H9 (cell line): Measurements from ENCODE around the gene ASTN2. TPM values are rescaled to one million over a fixed set of nuclear protein-coding genes. Genes with fewer than 3 reads are reported as not detected.

Source experiments
- DNase-seq: peaks from one replicate; pipeline ENCODE4 v3.0.0-alpha.2; 2017
- H2AFZ ChIP-seq: one replicate; pipeline ENCODE4 v1.6.1; 2013; ENCODE audit warnings: mild to moderate bottlenecking, low read length, control low read depth, moderate library complexity
- H2AK5ac ChIP-seq: 2 replicates; pipeline ENCODE4 v1.6.1; 2013; ENCODE audit warnings: low read length, control low read depth, mixed read lengths; ENCODE audit not compliant: insufficient read length
- H2BK120ac ChIP-seq: one replicate; pipeline ENCODE4 v1.6.1; 2013; ENCODE audit warnings: low read depth, mild to moderate bottlenecking, low read length, control low read depth, inconsistent platforms; ENCODE audit not compliant: poor library complexity, severe bottlenecking
- H2BK12ac ChIP-seq: 2 replicates; pipeline ENCODE4 v1.6.1; 2013; ENCODE audit warnings: low read length, control low read depth, mixed read lengths, low read depth; ENCODE audit not compliant: insufficient read length
- H2BK15ac ChIP-seq: 2 replicates; pipeline ENCODE4 v1.6.1; 2013; ENCODE audit warnings: low read depth, low read length, control low read depth
- H2BK20ac ChIP-seq: one replicate; pipeline ENCODE4 v1.6.1; 2013; ENCODE audit warnings: low read depth, mild to moderate bottlenecking, low read length, control low read depth, inconsistent platforms; ENCODE audit not compliant: poor library complexity, severe bottlenecking
- H2BK5ac ChIP-seq: 2 replicates; pipeline ENCODE4 v1.6.1; 2013; ENCODE audit warnings: low read length, control low read depth, mixed read lengths; ENCODE audit not compliant: insufficient read length
- H3K14ac ChIP-seq: 2 replicates; pipeline ENCODE4 v1.6.1; 2013; ENCODE audit warnings: low read length, control low read depth; ENCODE audit not compliant: insufficient read depth
- H3K18ac ChIP-seq: 2 replicates; pipeline ENCODE4 v1.6.1; 2013; ENCODE audit warnings: low read depth, mild to moderate bottlenecking, mixed read lengths, low read length, control low read depth; ENCODE audit not compliant: insufficient read length
- H3K23ac ChIP-seq: 2 replicates; pipeline ENCODE4 v1.6.1; 2013; ENCODE audit warnings: low read length, control low read depth, mixed read lengths, low read depth; ENCODE audit not compliant: insufficient read length
- H3K23me2 ChIP-seq: 2 replicates; pipeline ENCODE4 v1.6.1; 2013; ENCODE audit warnings: low read depth, mild to moderate bottlenecking, mixed read lengths, low read length, control low read depth; ENCODE audit not compliant: insufficient read length, poor library complexity, severe bottlenecking
- H3K27ac ChIP-seq: 2 replicates; pipeline ENCODE4 v1.5.1; 2013; ENCODE audit warnings: low read length, control low read depth, mixed read lengths, low read depth; ENCODE audit not compliant: insufficient read length
- H3K27me3 ChIP-seq: 2 replicates; pipeline ENCODE4 v1.6.1; 2013; ENCODE audit warnings: low read length, control low read depth, inconsistent platforms; ENCODE audit not compliant: insufficient read depth
- H3K4ac ChIP-seq: 2 replicates; pipeline ENCODE4 v1.6.1; 2013; ENCODE audit warnings: low read depth, mild to moderate bottlenecking, control low read depth, inconsistent platforms, low read length, moderate library complexity
- H3K4me1 ChIP-seq: 2 replicates; pipeline ENCODE4 v1.6.1; 2013; ENCODE audit warnings: low read length, control low read depth, inconsistent platforms; ENCODE audit not compliant: insufficient read depth
- H3K4me2 ChIP-seq: 2 replicates; pipeline ENCODE4 v1.6.1; 2013; ENCODE audit warnings: low read length, control low read depth, mixed read lengths; ENCODE audit not compliant: insufficient read length, insufficient read depth
- H3K56ac ChIP-seq: 2 replicates; pipeline ENCODE4 v1.6.1; 2013; ENCODE audit warnings: low read depth, mild to moderate bottlenecking, mixed read lengths, low read length, control low read depth; ENCODE audit not compliant: insufficient read length
- H3K79me1 ChIP-seq: 2 replicates; pipeline ENCODE4 v1.6.1; 2013; ENCODE audit warnings: low read depth, mild to moderate bottlenecking, moderate library complexity, low read length, control low read depth, inconsistent platforms; ENCODE audit not compliant: insufficient read depth, poor library complexity, severe bottlenecking
- H3K79me2 ChIP-seq: 2 replicates; pipeline ENCODE4 v1.6.1; 2013; ENCODE audit warnings: low read length, control low read depth, inconsistent platforms; ENCODE audit not compliant: insufficient read depth
- H3K9ac ChIP-seq: 2 replicates; pipeline ENCODE4 v1.6.1; 2013; ENCODE audit warnings: low read length, control low read depth, mixed read lengths; ENCODE audit not compliant: insufficient read length; ENCODE audit errors: extremely low read depth
- H3K9me3 ChIP-seq: one replicate; pipeline ENCODE4 v1.6.1; 2013; ENCODE audit warnings: low read depth, low read length, inconsistent platforms; ENCODE audit not compliant: control insufficient read depth
- H3T11ph ChIP-seq: one replicate; pipeline ENCODE4 v1.6.1; 2013; ENCODE audit warnings: mild to moderate bottlenecking, low read length, control low read depth, inconsistent platforms
- H4K20me1 ChIP-seq: one replicate; pipeline ENCODE4 v1.6.1; 2013; ENCODE audit not compliant: control insufficient read depth, insufficient read length, insufficient read depth
- H4K5ac ChIP-seq: 2 replicates; pipeline ENCODE4 v1.6.1; 2013; ENCODE audit warnings: low read depth, mild to moderate bottlenecking, mixed read lengths, low read length, control low read depth; ENCODE audit not compliant: insufficient read length
- H4K8ac ChIP-seq: replicated peaks from 2 replicates; pipeline ENCODE4 v1.6.1; 2013; ENCODE audit warnings: low read length, control low read depth, mixed read lengths, low read depth; ENCODE audit not compliant: insufficient read length
- H4K91ac ChIP-seq: 2 replicates; pipeline ENCODE4 v1.6.1; 2013; ENCODE audit warnings: low read depth, mild to moderate bottlenecking, moderate library complexity, mixed read lengths, low read length, control low read depth; ENCODE audit not compliant: insufficient read length
- H3K27ac Mint-ChIP-seq, 3 experiments: 2 replicates in 2 of 3; 3 replicates in 1 of 3; pipeline ENCODE4 v1.8.0; 2020 to 2021; ENCODE audit warnings: mixed read lengths in 3 of 3, mild to moderate bottlenecking in 1 of 3, moderate library complexity in 1 of 3
- H3K27me3 Mint-ChIP-seq: 2 replicates; pipeline ENCODE4 v1.8.0; 2021; ENCODE audit warnings: low read depth, mild to moderate bottlenecking, moderate library complexity, mixed read lengths
- H3K36me3 Mint-ChIP-seq, 3 experiments: 2 replicates in 2 of 3; 3 replicates in 1 of 3; pipeline ENCODE4 v1.8.0; 2020 to 2021; ENCODE audit warnings: low read depth in 3 of 3, mixed read lengths in 3 of 3; ENCODE audit not compliant: insufficient read depth in 1 of 3
- H3K4me1 Mint-ChIP-seq, 2 experiments: 2 replicates each; pipeline ENCODE4 v1.8.0; 2020; ENCODE audit warnings: mixed read lengths in 2 of 2
- H3K4me3 Mint-ChIP-seq, 2 experiments: 2 replicates in 1 of 2; 3 replicates in 1 of 2; pipeline ENCODE4 v1.8.0; 2020 to 2021; ENCODE audit warnings: mild to moderate bottlenecking in 2 of 2, mixed read lengths in 2 of 2, moderate library complexity in 1 of 2
- H3K9me3 Mint-ChIP-seq, 2 experiments: 2 replicates in 1 of 2; 3 replicates in 1 of 2; pipeline ENCODE4 v1.8.0; 2020; ENCODE audit warnings: mild to moderate bottlenecking in 2 of 2, mixed read lengths in 2 of 2, moderate library complexity in 1 of 2
- WGBS: extraction: QIAGEN DNeasy Blood & Tissue Kit; methylation state at CpG from one replicate; pipeline ENCODE4 v1.1.7; 2013; ENCODE audit warnings: missing lambda C conversion rate, low lambda C conversion rate, mixed read lengths; ENCODE audit not compliant: insufficient read length; ENCODE audit errors: extremely low coverage; 5-methylcytosine and 5-hydroxymethylcytosine counted together
- total RNA-seq: library from RNA; stranded (reverse); gene quantifications from 2 replicates; pipeline ENCODE4 v1.2.1, GENCODE V29; 2021
- TF ChIP-seq, protein P1 (sequence below): fragments of 200-600 bp; sonication (generic); conservative IDR thresholded peaks from 3 replicates; pipeline ENCODE4 v1.8.0; 2021; ENCODE audit warnings: antibody characterized with exemption, mild to moderate bottlenecking

Gene ASTN2
- total RNA-seq, 1 experiment from 2014 or later = 9.7 TPM

DNA sequence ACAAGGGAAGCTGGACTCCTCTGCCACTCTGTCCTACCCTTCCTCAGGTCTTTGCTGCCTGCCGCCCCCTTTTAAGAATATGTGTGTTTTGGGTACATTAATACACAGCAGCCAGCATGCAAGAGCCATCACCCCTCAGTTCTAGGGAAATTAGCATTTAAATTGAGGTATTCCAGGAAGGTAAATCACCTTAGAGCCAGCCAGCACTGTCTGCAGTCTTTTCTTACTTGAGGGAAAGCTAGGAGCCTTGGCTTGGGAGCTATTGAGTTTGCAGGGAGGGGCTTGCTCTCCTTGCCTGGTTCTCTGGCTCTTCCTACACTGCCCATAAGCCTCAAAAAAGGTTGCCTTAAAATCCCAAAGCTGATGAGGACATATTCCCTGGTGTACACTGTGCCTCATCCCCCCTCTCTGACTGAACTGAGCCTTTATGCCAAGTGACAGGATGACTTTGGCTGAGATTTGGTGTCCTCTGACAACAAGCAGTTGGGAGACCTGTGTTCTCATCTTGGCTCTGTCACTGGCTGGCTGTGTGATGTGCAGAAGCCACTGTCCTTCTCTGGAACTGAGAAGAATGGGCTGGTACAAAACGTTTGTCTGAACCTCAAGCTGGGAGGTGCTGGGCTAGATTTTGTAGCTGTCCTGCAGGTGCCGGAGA lies 673.6 kb downstream of the ASTN2 start:
- H3K56ac ChIP-seq = no peak overlapping the region
- H4K5ac ChIP-seq = no peak overlapping the region
- TF ChIP-seq, protein P1, sequence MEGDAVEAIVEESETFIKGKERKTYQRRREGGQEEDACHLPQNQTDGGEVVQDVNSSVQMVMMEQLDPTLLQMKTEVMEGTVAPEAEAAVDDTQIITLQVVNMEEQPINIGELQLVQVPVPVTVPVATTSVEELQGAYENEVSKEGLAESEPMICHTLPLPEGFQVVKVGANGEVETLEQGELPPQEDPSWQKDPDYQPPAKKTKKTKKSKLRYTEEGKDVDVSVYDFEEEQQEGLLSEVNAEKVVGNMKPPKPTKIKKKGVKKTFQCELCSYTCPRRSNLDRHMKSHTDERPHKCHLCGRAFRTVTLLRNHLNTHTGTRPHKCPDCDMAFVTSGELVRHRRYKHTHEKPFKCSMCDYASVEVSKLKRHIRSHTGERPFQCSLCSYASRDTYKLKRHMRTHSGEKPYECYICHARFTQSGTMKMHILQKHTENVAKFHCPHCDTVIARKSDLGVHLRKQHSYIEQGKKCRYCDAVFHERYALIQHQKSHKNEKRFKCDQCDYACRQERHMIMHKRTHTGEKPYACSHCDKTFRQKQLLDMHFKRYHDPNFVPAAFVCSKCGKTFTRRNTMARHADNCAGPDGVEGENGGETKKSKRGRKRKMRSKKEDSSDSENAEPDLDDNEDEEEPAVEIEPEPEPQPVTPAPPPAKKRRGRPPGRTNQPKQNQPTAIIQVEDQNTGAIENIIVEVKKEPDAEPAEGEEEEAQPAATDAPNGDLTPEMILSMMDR = no peak
- Mint-ChIP-seq H3K36me3 (no peaks in the 10 kb centered on the region), H3K27me3 (peaks cover 6% of the 10 kb centered on the region), H3K9me3 (no peaks in the 10 kb centered on the region), H3K27ac (peak overlapping the region in 2 of 3 experiments; percentile 19 to 47; a peak in 3 of 7 replicates), H3K4me3 (no peak overlapping the region), H3K4me1 (peaks cover 21 to 26% of the 10 kb centered on the region in 2 experiments)
- no peak overlapping the region for H3K4me2 ChIP-seq
- H2BK5ac ChIP-seq = no peak overlapping the region
- no peak overlapping the region for H2BK120ac ChIP-seq
- H4K8ac ChIP-seq = no peak overlapping the region
- H2AK5ac ChIP-seq = no peak overlapping the region
- DNase-seq = peak; percentile 42
- no peak overlapping the region for H3K14ac ChIP-seq
- H3K4me1 ChIP-seq = peaks cover 4% of the 10 kb centered on the region
- H3K27ac ChIP-seq = no peak overlapping the region
- H3K79me1 ChIP-seq = no peaks in the 10 kb centered on the region
- no peaks in the 10 kb centered on the region for H3K79me2 ChIP-seq
- H4K91ac ChIP-seq = no peak overlapping the region
- H2AFZ ChIP-seq = no peak overlapping the region
- H3K4ac ChIP-seq = no peak overlapping the region
- H2BK20ac ChIP-seq = no peak overlapping the region
- no CpG with 5 or more reads among the region's 3 CpGs for WGBS
- H3K23me2 ChIP-seq = no peaks in the 10 kb centered on the region
- no peak overlapping the region for H2BK12ac ChIP-seq
- H4K20me1 ChIP-seq = no peaks in the 10 kb centered on the region
- no peak overlapping the region for H3K9ac ChIP-seq
- H3K23ac ChIP-seq = no peak overlapping the region
- H3K9me3 ChIP-seq = no peaks in the 10 kb centered on the region
- no peaks in the 10 kb centered on the region; the same call in 1 of the 2 replicates for H3K27me3 ChIP-seq
- no peak overlapping the region for H3T11ph ChIP-seq
- no peak overlapping the region for H3K18ac ChIP-seq
- no peak overlapping the region for H2BK15ac ChIP-seq
